ENCODE results near the gene XYLT1. TPM values are rescaled to one million over a fixed set of nuclear protein-coding genes. Genes with fewer than 3 reads are reported as not detected.

Gene XYLT1
- total and polyA plus RNA-seq, 2 of the 8 experiments (the other 6 are each of a cell fraction or from before 2014, with no cell fraction given) = 6.6 to 25.4 TPM

DNA sequence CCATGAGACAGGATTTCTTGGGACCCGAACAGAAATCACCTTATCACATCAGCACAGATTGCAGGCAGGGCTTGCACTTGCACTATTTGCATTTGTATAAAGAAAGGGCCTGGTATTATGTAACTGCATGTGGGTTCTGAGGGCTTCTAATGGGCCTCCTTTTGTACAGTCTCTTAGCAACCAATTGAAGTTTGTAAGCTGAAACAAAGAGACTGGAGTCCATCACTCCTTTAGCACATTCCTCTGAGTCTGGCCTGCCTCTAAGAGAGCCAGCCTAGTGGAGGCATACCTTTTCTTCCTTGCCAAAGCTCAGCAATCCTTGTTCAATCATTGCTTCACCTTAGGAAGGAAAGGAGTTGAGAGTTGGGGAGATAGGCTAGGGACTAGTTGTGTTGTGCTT is 387.1 kb downstream of the XYLT1 start (continued):
- TF ChIP-seq SUZ12 (IDR thresholded peaks at IDR 0.05; ENCODE audit: low read length) (no peak), RXRA (IDR thresholded peaks at IDR 0.05; ENCODE audit: insufficient read depth, low read depth, low read length) (no peak), POLR2A (IDR thresholded peaks at IDR 0.05; ENCODE audit: control extremely low read depth in 1 of 2, low read depth in 2 of 2, low read length in 2 of 2) (peak in 1 of 2 experiments; percentile 64; a peak in 2 of 3 replicates), RBBP5 (IDR thresholded peaks at IDR 0.05; ENCODE audit: borderline replicate concordance, low read depth, low read length) (peak; percentile 4; the same call in 1 of the 2 replicates), NANOG (IDR thresholded peaks at IDR 0.05; ENCODE audit: insufficient read depth, low read depth, low read length, poor library complexity, severe bottlenecking) (peak; percentile 94)

Measured in H1 (cell line).